Kidney capillary endothelial cell (primary cell): ENCODE measurements around the gene TDRD9.
"Not testable (repeated sequence)": the region's sequence is repeated elsewhere in the genome, so short reads cannot be mapped to it uniquely, and the experiment has no call there.

Experiments
- DNase-seq: peaks from one replicate; pipeline ENCODE4 v3.0.0-alpha.2; 2018; ENCODE audit warnings: low spot score

TDRD9 gene, protein sequence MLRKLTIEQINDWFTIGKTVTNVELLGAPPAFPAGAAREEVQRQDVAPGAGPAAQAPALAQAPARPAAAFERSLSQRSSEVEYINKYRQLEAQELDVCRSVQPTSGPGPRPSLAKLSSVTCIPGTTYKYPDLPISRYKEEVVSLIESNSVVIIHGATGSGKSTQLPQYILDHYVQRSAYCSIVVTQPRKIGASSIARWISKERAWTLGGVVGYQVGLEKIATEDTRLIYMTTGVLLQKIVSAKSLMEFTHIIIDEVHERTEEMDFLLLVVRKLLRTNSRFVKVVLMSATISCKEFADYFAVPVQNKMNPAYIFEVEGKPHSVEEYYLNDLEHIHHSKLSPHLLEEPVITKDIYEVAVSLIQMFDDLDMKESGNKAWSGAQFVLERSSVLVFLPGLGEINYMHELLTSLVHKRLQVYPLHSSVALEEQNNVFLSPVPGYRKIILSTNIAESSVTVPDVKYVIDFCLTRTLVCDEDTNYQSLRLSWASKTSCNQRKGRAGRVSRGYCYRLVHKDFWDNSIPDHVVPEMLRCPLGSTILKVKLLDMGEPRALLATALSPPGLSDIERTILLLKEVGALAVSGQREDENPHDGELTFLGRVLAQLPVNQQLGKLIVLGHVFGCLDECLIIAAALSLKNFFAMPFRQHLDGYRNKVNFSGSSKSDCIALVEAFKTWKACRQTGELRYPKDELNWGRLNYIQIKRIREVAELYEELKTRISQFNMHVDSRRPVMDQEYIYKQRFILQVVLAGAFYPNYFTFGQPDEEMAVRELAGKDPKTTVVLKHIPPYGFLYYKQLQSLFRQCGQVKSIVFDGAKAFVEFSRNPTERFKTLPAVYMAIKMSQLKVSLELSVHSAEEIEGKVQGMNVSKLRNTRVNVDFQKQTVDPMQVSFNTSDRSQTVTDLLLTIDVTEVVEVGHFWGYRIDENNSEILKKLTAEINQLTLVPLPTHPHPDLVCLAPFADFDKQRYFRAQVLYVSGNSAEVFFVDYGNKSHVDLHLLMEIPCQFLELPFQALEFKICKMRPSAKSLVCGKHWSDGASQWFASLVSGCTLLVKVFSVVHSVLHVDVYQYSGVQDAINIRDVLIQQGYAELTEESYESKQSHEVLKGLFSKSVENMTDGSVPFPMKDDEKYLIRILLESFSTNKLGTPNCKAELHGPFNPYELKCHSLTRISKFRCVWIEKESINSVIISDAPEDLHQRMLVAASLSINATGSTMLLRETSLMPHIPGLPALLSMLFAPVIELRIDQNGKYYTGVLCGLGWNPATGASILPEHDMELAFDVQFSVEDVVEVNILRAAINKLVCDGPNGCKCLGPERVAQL (N-terminal part only)

DNA sequence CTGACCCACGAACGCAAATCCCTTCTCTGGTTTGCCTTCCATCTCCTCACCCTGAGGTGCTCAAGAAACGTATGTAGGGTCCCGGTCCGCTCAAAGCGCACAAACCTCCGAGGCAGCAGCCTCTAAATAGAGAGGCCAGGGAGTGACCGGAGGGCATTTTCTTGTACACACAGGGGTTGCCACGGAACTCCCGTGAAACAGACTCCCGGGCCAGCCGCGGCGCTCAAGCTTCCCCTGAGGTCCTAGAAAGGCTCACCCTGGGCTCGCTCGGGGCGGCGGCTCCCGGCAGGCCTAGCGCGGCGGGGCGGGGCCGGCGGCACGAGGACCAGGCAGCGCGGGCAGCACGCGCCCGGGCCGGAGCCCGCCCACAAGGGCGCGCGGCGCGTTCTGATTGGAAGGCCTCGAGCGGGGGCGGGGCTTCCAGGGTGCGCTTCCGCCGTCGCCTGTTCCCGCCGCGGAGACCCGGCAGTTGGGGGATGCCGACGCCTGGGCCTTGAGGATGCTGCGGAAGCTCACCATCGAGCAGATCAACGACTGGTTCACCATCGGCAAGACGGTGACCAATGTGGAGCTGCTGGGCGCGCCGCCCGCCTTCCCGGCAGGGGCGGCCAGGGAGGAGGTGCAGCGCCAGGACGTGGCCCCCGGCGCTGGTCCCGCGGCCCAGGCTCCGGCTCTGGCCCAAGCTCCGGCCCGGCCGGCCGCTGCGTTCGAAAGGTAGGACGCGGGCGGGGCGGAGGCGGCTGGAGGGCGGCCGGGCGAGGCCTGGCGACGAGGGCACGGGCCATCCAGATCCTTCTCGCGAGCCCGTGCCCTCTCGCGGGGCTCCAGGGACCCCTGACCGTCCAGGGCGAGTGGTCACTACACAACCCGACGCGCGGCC is at the start of gene TDRD9:
Gene TDRD9 (plus strand): TSS at position 446 of the 880 bp plus-strand sequence. CDS start 54 bp downstream, at position 500.
- DNase-seq, result no peak

- no peak for DNase-seq
Observed at GRCh38 chr14:103879118-103879569, 49.1 kb upstream of the TDRD9 start.

DNA sequence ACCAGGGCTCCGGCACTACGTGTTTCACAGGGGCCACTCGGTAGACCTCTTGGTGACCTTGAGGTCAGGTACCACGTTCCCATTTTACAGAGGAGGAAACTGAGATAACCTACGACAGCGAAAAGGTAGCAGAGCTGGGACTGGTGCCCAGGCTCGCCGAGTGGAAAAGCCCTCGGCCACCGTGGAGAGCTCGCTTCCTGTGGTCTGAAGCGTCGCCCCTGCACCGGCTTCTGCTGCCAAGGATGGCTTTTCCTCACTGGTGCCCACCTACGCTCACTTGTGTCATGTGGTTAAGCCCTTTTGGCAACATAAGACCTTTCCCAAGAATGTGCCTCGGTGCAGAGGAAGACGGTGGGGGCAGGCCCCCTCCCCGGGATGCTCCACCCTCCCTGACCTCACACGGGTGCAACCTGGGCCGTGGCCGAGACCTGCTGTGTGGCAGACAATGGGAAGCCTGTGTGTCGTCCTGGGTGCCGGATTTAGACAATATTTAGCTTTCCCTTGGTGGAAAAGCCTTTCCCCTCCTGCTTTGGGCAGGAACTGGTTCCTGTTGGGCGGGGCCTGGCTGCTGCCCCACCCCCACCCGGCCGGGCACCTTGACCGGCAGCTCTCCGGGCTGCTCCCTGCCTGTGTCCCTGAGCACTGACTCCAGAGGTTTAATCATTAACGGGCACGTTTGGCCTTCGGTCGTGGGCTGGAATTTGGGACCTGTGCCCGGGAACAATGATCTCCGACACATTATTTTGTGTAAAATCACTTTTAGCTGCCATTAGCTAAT is 48.5 kb upstream of the TDRD9 start:
- DNase-seq, result no peak

DNA sequence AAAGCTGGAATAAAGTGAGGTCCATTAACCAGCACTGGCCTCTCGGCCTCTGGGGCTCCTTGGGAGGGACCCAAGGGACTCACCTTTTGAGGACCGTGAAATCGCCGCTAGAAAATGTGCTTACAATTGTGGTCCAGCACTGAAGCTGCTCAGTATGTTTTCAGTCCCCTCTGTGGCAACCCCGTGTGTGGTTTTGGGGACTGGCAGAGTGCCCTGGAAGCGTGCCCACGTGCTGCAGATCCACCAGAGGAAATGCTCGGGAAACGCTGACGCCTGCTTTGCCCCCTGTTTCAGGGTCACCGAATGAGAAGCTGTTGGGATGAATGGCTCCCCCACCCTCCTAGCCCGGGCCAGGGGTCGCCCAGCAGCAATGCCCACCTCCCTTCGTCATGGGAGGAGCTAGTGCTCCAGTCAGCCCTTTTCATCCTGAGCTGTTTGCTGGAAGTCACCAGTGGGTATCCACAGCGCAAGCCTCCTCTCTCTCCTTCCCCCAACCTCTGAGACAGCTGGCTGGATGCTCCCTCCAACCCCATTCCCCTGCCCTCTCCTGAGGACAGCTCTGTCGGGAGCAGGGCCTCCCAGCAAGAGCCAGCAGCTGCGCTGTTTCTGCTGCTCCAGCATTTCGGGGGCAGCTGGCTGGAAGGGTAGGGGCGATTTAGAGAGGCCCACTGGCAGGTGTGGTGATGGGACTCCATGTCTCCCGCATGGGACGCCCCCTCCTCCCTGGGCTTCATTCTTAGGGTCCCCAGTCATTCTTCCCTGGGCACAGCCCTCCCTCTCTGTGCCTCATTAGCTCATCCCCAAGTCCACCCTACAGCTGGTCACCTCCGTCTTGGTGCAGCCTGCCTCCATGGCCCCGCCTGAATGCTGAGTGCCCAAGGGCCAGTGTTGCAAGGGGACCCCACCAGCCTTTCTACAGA is 47.6 kb upstream of the TDRD9 start:
- no peak for DNase-seq

DNA sequence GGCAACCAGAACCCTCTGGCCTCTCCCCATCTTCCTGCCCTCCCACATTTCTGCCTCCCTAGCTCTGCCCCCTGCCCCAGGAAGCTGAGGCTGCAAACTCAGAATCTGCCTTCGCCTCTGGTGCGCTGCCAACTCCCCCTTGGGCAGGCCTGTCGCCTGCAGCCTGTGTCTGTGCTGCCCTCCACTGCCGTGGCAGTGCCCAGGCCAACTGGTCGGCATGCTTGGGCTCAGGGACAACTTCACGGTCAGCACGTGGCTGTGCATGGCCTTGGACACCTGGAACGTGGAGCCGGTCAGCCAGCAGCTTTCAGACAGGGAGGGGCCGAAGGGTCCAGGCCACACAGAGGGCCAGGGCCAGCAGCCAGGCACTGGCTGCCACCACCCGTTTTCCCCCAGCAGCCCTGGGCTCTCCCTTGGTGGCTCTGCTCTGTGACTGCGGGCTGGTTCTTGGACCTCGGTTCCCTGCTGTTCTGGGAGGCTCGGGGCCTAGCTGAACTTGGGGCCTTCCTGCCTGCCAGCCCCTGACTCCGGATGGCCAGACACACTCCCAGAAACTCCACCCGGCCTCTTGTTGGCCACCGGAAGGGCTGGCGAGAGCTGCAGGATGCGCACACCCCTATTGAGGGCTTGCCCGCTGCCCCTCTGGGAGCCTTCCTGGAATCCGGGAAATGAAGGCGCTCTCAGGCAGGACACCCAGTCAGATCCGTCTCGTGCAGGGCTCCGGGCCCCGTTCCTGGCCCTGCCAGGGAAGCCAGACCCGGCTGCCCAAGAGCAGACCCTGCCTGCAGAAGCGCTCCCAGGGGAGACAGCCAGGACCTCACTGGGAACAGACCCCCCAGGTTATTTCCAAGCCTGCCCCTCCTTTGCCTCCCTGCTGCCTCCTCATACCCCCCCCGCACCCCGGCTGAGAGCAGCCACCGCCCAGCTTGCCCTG is 46.7 kb upstream of the TDRD9 start:
- DNase-seq, result peak; percentile 76

- no peak for DNase-seq
Observed at GRCh38 chr14:103882503-103883262, 45.6 kb upstream of the TDRD9 start.

GRCh38 chr14:103883263-103883523 is 45.1 kb upstream of the TDRD9 start:
- no peak for DNase-seq

DNA sequence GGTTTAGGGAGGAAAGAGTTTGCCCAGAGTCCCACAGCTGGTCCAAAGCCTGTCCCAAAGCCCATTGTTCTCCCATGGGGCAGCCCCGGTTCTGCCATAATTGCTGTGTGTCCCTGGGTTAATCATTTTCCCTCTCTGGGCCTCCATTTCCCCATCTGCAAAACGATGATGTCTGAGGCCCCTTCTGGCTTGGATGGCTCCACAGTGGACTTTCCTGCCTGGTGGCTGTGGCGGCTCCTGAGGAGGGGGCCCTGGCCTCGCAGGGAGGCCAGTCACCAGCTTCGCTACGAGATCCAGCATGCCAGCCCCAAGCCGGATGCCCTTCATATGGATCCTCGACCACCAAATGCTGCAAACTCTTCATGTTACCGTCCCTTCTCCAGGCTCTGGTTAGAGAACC is 43.4 kb upstream of the TDRD9 start:
- no peak for DNase-seq

DNA sequence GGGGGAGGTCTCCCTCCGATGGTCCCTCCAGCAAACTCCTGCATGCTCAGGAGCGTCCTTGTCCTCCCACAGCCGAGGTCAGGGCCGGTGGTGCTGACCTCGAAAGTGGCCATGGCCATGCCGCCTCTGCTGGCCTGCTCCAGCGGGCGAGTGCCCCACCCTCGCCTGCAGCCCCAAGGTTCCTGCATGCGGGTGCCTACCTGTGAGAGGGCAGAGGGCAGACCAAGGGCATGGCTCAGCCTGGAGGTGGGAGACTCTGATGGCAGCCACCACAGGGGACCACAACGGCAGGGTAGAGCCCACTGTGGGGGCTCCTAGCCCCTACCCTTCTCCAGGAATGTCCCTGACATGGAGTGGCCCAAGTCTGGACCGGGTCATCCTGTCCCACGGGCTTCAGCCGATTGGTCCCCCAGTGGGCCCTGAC is 42.7 kb upstream of the TDRD9 start:
- DNase-seq, result no peak

DNA sequence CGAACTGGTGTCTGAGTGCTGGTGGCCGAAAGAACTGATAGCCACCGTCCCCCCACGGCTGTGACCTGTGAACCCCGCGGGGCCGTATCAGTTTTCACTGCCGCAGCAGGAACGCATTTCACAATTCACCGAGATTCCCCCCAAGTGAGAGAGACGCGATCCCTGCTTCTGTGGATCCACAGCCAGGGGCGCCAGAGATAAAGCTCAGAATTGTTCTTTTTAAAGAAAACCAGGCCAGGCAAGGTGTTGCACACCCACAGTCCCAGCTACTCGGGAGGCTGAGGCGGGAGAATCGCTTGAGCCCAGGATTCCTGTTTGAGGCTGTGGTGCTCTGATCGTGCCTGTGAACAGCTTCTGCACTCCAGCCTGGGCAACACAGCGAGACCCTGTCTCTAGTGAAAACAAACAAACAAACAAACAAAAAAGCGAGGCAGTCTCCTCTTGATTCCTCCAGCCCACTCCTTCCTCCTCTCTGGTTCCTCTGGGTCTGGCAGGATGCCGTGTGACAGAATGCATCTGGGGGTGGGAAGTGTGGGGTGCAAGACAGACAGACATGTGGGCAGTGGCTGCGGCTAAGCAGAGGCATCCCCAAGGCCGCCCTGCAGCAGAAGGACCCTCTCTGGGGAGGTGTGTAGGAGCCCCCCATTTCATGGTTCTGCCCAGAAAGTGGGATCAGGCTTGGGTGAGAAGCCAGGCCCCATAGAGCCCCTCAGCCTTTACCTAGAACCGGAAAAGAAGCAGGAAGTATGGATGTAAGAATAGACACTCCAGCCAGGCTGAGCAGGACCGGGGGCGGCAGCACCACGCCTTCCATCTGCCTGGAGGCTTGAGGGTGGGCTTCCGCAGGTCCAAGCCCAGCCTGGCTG is 41.7 kb upstream of the TDRD9 start:
- no peak for DNase-seq

DNA sequence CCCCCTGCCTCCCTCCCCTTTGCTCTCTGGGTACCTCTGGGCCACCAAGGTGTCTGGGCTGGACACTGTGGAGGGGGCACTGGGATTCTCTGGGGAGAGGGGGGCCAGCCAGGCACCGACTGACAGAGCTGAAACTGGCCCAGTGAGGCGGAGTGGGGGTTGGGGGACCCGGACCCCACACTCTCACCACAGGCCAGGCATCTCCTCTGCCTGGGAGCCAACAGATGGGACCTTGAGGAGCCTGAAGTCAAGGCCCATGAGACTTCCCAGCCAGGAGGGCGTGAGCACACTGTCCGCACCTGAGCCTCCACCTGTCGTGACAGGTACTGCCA is 41.1 kb upstream of the TDRD9 start:
- no peak for DNase-seq

DNA sequence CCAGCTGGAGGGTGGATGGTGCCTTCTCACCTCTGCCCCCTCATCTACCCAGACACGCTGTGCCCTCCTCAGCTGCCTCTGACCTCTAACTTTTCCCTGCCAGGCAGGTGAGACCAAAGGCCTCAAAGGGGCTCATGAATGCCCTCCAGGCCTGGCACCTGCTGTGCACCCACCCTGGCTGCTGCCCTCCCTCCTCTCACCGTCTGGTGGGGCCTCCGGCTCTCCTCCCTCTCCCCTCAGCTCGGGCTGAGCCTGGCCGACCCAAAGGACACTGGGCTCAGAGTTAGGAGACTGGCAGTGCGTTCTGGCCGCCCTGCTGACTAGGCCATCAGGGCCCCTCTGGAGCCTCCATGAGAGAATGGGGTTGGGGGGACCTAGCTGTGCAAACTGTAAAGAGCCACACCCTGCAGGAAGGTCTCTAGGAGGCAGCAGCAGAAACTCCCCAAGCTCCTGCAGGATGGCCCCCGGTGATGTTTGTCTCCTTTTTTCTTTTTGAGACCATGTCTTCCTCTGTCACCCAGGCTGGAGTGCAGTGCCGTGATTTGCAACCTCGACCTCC is 40.6 kb upstream of the TDRD9 start:
- no peak for DNase-seq

DNA sequence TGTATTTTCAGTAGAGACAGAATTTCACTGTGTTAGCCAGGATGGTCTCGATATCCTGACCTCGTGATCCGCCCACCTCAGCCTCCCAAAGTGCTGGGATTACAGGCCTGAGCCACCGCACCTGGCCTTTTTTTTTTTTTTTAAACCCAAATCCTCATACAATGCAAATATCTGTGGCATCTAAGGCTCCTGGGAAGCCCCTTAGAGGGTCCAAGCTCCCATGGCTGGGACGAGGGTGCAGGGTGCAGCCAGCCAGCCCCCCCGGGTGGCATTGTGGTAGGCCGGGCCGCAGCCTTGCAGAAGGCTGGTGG is 39.3 kb upstream of the TDRD9 start:
- DNase-seq, result not testable (repeated sequence)

DNA sequence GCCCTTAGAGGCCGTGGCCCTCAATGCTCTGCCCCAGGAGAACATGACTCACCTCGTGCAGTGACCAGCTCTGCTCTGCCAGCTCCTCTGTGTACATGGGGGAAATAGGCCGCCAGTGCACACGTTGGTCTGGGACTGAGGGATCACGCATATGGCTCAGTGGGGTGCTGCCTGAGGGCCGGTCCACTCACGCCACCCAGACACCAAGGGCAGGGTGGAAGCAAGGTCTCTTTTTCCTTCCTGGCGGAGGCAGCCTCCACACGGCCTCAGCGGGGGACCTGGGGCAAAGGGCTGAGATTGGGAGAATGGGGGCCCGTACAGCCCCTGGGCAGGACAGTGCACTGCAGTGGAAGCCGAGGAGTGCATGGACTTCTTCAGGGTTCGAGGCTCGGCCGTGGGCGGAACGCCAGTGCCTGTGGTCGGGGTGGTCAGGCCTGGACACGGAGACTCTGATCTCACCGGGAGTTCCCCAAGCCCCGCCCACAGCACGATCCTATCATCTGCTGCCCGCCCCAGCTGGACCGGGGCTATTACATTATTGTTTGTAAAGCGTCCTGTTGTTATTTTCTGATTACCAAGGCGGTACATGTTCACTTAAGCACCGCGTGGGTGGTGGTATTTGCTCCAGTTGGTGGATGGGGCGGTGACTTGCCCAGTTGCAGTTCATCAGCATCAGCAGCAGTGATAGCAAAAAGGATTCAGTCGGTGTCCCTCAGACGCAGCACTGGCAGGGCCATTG is 38.8 kb upstream of the TDRD9 start:
- DNase-seq, result no peak

- no peak for DNase-seq
Observed at GRCh38 chr14:103890052-103890371, 38.2 kb upstream of the TDRD9 start.
